Measurements from ENCODE around the gene PXK.

GRCh38 chr3:58369876-58370275 is 37.2 kb downstream of the PXK start:
- TF ChIP-seq CTCF (optimal IDR thresholded peaks at IDR 0.05 in 1 of 3, IDR thresholded peaks at IDR 0.05 in 1 of 3, conservative IDR thresholded peaks at IDR 0.05 in 1 of 3; ENCODE audit: extremely low read depth in 1 of 3, insufficient read depth in 2 of 3, low read length in 3 of 3) (no peak), EZH2 (IDR thresholded peaks at IDR 0.05; ENCODE audit: low read length) (no peak)

Data from keratinocyte (primary cell).